HG02840 (cell line): ENCODE results near the gene KCTD16.

Source experiments
- ATAC-seq: cut with Tn5 transposase; IDR thresholded peaks from one replicate; pipeline ENCODE4 v1.9.1; 2021; ENCODE audit warnings: mild to moderate bottlenecking, moderate library complexity, moderate number of reproducible peaks; ENCODE audit not compliant: unreplicated experiment, low FRiP score

KCTD16 gene

DNA sequence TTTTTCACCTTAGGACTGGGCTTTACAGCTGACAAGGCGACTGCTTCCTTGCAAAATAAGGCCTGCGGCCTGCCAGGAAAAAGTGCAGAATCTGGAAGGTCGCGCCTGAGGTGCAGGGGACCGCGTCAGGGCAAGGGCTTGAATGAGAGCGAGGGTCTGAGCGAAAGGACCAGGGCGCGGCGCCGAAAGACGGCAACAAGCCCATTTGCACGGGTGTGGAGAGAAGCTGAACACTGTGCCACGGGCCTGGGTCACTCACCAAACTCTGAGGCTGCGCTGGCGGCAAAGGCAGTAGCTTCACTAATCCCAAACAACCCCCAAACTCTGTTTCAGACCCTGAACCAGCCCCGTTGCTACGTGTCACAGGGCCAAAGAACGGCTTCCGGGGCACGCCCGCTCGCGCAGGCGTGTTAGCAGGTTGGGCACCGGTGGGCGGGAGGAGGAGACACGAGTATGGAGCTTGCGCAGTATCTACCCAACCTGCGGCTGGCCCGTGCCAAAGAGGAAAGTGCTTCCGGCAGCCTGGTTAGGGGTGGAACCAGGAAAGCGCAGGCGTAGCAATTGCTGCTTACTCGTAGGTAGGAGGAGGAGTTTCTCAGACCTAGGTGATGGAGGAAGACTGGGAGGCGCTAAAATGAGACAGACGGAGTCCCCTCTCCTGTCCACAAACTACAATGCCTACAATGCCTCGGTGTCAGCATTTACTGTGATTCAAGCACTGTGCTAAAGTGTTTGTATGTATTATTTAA is at the start of gene KCTD16, which contains the start of gene YIPF5:
KCTD16 (plus strand) TSS at position 598 of the 749 bp plus-strand sequence.
YIPF5 (minus strand) TSS at position 384 of the 749 bp plus-strand sequence. CDS start 704 bp downstream, outside the sequence.
- peak; percentile 100 for ATAC-seq

GRCh38 chr5:144121577-144121976 is 49.1 kb upstream of the KCTD16 start:
- ATAC-seq, result no peak

DNA sequence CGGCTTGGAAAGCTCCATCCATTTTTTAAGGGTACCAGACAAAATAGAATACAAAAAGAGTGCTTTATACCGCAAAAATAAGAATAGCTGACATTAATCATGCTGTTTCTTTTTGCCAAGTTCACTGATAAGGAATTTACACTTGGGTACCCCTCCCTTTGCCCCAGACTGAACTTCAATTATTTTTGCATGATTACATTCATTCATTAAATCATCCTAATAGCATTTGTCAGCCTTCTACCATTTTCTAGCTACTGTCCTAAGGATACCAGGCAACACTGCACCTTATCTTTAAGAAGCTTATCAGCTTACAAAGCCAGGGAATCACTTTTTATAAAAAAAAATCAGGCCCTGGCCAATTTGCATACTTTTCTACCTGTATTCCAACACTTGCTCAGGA is 48.6 kb upstream of the KCTD16 start:
- ATAC-seq, result no peak

DNA sequence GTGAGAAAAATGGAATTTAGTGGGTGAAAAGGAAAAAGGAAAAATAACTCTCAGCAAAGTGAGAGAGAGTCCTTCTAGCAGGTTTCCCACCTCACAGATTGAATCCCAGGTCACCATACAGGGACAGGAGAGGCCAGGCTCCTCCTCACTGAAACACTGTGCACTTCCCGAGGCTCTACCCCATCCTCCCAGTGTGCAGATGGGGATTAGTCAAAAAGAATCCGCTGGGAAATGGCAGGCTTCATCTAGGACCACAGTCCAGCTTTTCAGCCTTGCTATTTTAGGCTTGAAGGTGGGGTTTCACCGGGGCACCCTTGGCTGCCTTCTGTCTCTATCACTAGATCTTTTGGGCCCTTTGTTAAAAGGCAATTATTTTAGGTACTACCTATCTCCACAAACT is 48.0 kb upstream of the KCTD16 start:
- ATAC-seq, result no peak

DNA sequence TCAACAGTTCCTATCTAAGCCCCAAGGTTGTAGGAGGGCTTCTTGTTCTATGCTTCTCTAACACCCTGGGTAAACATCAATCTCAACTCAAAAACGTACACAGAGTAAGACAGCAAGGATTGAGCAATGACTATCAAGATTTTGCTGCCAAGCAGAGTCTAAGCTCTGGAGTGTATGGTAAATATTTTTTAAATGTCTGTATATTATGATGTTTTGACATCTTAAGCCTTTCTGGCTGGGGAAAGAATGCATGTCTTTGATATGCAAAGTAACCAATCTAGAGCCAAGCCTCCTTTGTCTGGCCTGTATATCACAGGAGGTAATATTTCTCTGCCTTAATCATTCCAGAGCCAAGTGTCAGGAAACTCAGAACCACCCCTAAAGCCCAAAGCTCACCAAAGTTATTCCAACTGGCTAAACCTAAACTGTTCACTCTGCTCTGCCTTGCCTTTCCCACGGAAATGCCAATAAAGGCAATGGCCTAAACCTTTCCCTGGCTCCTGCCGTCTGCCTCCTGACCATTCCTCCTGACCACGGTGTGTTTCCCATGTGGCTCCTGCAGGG is 45.4 kb upstream of the KCTD16 start:
- ATAC-seq, result no peak

- ATAC-seq, result no peak
Measured at GRCh38 chr5:144126707-144127106, 44.0 kb upstream of the KCTD16 start.

DNA sequence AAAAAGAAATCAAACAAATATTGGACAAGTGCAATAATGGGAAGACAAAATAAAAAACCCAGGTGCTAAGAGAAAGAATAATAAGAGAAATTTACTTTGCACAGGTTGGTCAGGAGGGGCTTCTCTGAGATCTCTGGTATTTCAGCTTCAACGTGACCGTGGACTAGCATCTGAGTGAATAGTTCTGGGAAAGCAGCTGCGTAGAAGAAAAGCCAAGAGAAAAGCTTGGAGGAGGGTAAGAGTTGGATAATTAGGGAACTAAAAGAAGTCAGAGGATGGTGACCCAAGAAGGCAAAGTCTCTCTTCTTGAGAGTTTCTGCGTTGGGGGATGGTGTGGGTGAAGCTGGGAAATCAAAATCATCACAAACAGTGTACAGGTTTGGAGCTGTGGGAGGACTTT is 41.8 kb upstream of the KCTD16 start:
- ATAC-seq, result no peak

- ATAC-seq, result no peak
Measured at GRCh38 chr5:144130306-144130705, 40.4 kb upstream of the KCTD16 start.

- no peak for ATAC-seq
Measured at GRCh38 chr5:144131261-144131660, 39.4 kb upstream of the KCTD16 start.

DNA sequence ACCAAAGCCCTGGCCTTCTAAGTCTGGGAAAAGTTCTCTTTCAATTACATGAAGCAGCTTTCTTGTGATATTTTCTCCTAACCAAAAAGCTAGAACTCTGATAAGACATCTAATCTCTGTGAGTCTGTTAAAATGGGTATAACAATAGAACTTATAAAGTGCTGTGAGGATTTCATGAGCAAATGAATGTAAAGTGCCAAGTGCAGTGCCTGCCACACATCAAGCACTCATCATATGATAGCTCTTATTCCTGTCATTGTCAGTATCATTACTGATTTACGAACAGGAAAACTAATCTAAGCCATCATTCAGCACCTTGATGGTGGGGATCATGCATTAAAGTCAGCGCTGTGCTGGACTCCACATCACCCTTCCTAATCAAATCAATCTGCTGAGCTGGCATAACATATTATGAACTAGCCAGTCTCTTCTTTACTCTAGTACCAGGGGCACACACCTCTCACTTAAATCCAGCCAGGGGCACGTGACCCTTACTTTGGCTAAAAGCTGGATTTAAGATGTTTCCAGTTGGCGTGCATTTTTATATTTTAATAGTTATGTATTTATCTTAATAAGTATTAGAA is 37.5 kb upstream of the KCTD16 start:
- no peak for ATAC-seq

DNA sequence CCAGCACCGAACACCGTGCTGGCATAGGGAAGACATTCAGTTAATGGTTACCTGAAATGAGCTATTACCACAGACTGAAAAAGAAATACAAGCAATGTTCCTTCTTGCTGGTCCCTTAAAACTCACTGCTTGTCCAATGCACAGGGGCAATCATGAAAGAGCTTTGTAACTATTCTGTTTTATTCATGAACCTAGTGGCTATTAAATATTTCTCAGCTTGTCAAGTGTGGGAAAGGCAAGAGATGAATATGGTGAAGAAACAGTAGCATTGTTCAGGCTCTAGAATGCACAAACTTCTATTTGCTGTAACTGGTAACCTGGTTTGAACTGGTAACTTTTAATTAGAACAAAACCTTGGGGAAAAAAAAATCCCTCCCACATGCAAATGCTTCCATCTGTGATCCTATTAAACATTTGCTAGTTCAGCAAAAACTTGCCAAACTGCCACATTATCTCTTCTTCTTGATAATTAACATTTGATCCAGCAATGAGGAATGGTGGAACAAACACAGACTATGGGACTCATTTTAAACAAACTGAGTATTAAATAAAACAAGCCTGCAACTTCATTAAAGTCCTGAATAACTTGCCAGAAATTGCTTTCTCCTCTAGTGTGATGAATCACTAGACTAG is 36.4 kb upstream of the KCTD16 start:
- no peak for ATAC-seq

GRCh38 chr5:144135113-144135762 is 35.4 kb upstream of the KCTD16 start:
- ATAC-seq, result no peak

DNA sequence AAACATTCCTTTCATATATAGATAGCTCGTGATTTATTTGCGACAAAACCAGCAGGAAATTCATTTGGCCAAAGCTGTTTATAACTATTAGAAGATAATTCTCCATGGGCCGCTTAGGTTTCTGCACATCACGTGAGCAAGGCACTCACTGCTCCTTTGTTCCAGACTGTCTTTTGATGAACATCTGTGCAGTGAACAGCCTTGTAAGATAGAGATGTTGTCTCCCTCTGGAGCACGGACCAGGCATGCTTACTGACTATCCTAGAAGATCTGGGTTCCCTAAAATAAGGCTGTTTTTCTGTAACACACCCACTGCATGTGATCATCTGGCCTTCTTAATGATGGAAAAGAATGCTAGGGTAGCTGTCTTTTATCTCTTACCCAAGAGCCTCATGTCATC is 31.1 kb upstream of the KCTD16 start:
- ATAC-seq, result no peak

- ATAC-seq, result no peak
Measured at GRCh38 chr5:144141585-144141984, 29.1 kb upstream of the KCTD16 start.

DNA sequence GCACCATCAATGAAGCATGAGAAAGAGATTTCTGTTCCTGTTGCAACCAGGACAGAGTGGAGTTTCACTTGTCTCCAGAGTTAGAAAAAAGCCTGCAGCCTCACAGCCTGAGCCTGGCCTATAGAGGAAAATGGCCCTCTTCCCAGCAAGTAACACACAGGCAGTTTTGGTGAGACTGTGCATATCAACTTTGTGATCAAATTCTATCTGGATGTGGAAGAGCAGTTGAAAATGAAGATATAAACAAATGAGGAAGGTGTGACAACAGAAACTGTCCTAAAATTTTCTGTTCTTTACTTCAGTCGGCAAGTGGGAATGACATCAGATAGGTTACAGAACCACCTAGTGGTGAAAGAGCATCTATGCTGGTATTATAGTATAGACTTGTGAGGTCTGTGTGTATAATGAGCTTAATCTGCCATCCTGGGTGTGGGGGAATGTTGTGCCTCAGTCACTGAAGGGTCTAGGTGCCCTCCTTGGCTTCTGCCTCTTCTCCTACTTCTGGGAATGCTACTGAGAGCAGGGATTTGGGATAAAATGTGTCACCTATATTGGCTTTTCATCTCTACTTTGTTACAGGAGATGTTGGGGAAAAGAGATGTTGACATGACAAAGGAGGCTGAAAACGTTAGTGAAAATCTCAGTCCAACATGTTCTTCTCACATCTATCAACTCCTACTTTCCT is 28.4 kb upstream of the KCTD16 start:
- peak; percentile 92 for ATAC-seq

DNA sequence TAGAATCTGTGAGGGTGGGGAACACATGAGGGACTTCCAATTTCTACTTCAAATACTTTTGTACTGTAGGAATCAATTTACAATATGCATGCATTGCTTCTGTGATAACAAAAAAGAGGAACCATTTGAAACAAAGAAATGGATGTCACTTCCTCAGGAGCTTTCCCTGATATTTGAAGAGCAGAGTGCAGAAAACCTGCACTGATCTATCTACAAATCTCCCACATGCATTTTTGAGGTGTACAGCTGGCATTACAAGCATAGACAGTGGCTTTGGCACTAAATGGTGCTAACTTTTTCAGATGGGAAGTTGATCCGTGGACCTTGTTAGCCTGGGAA is 27.9 kb upstream of the KCTD16 start:
- ATAC-seq, result no peak

DNA sequence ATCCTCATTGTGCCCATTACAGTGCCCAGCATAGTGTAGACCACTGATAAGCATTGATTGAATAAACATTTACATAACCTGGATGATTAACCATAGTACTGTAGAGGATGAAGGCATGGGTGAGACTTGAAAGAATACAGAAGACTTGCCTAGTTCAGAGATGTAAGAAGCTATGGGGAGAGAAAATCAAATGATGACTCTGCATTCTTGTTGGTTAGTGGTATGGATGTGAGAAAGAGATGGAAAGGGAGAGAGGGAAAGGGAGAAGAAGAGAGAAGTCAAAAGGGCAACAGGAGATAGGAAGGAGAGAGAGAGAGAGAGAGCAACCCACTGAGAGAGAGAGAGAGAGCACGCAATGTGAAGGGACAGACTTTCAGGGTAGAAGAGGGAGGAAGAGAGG is 27.0 kb upstream of the KCTD16 start:
- ATAC-seq, result no peak

- no peak for ATAC-seq
Measured at GRCh38 chr5:144144956-144145751, 25.5 kb upstream of the KCTD16 start.

- ATAC-seq, result no peak
Measured at GRCh38 chr5:144151026-144151425, 19.6 kb upstream of the KCTD16 start.

- no peak for ATAC-seq
Measured at GRCh38 chr5:144156767-144157171, 13.9 kb upstream of the KCTD16 start.
